GM21381 (cell line): ENCODE data around the gene RNF43.
A peak's percentile ranks its signal among the peaks of the same experiment; 100 is the strongest.

Experiments
- ATAC-seq: cut with Tn5 transposase; IDR thresholded peaks from one replicate; pipeline ENCODE4 v1.9.1; 2021; ENCODE audit warnings: mild to moderate bottlenecking, moderate library complexity; ENCODE audit not compliant: unreplicated experiment

RNF43 gene

GRCh38 chr17:58417300-58418092 lies at the start of gene RNF43:
Gene RNF43, minus strand, starts transcription at chr17:58417534. Its CDS starts 1,957 bp downstream, at chr17:58415577.
- peak; percentile 87 for ATAC-seq

DNA sequence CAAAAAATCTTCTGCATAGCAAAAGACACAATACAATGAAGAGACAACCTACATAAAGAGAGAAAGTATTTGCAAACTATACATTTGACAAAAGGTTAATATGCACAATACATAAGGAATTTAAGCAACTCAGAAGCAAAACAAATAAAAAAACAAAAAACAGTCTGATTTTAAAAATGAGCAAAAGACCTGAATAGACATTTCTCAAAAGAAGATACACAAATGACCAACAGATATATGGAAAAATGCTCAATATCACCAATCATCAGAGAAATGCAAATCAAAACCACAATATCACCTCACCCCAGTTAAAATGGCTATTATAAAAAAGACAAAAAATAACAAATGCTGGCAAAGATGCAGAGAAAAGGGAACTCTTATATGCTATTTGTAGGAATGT lies 38.2 kb upstream of the RNF43 start:
- no peak for ATAC-seq

DNA sequence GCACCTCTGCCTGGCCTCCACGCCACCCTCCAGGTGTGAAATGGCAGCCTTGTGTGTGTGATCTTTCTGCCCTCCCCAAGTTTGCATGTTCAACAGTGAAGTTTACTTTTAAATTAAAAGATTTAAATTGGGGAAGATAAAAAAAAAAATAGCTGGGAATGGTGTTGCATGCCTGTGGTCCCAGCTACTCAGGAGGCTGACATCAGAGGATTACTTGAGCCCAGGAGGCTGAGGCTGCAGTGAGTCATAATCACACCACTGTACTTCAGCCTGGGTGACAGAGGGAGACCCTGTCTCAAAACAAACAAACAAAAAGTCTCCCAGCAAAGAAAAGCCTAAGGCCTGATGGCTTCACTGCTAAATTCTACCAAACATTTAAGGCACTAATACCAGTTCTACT lies 35.4 kb upstream of the RNF43 start:
- no peak for ATAC-seq

- ATAC-seq: no peak
Observed at GRCh38 chr17:58447039-58447975, 30.0 kb upstream of the RNF43 start.

- no peak for ATAC-seq
Observed at GRCh38 chr17:58446086-58446485, 28.8 kb upstream of the RNF43 start.

GRCh38 chr17:58436805-58437239 lies 19.5 kb upstream of the RNF43 start:
- no peak for ATAC-seq

DNA sequence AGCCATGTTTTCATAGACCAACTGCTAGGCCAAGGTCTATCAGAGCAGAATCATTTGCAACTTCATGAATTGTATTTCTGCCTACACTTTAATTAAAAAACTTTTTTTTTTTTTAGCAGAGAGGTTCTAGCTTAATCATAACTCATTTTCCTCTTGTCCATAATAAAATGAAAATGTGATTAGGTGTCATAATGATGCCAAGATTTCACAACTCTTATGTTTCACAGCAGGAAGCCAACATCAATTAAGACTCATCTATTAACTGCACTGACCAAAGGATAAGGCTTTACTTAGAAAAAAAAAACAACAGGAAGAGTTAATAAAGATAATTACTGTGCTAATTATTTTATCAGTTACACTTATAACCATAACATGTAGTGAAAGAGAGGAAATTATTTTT lies 18.9 kb upstream of the RNF43 start:
- ATAC-seq: no peak

GRCh38 chr17:58432806-58433573 lies 15.7 kb upstream of the RNF43 start:
- ATAC-seq: no peak

DNA sequence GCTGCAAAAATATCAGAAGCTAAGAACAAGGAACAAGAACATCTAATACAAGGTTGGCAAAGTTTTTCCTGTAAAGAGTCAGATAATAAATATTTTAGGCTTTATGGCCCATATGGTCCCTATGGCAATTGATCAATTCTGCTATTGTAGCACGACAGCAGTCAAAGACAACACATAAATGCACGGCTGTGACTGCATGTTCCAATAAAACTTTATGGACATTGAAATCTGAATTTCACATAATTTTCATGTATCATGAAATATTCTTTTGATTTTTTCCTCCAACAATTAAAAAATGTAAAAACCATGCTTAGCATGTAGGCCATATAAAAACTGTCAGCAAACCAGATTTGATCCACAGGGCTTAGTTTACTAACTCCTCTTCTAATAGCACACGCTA lies 10.5 kb upstream of the RNF43 start:
- ATAC-seq: no peak

GRCh38 chr17:58421711-58422110 lies 4.4 kb upstream of the RNF43 start:
- no peak for ATAC-seq

DNA sequence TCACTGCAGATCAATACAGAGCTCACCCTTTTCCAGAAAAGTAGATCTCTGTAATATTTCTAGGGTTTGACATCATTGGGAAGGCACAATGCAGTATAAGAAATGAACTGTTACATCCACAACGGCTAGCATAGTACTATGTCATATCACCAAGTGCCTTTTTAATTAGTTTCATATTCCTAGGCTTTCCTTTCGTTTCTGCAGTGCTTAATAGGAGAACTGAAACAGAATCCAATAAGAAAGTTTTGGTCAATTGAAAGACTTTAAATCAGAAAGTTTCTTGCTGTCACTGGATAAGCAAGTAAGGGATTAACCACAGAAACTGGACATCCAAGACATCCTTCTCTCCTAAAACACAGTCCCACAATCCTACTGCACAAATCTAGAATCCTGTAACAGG lies 3.5 kb upstream of the RNF43 start:
- no peak for ATAC-seq

DNA sequence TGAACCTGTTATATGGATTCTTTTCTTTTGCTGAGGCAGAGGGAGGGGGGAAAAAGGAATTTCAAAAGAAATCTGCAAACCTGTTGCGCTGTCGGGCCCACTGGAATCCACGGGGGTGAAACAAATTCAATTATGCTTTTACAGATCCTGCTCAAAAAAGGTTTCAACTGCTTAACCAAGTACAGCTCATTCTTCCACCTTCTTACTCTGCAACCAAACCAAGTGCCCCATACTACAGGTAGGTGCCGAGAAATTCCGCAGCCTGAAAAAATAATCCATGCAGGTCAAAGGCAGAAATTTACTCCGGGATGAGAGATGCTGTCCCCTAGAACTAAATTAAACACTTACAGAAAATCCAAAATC lies 416 bp downstream of the RNF43 start:
- no peak for ATAC-seq

DNA sequence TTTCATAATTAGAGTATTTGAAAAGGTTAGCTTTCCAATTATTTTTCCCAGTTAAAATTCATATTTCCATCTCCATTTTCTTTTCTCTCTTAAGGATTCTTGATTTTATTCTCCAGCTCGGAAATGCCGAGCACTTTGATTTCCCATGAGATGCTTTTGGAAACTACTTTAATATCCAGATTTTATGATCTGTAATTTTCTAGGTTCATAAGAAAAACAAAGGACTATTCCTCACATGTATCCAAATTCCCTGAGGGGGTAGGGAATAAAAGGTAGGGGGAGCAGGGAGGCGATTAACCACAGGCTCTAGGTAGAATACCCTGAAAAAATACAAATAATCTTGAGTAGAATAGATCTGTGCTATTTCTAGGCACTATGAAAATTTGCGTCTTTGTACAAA lies 938 bp downstream of the RNF43 start:
- ATAC-seq: no peak

- ATAC-seq: no peak
Observed at GRCh38 chr17:58415371-58416055, 1.8 kb downstream of the RNF43 start.

- ATAC-seq: no peak
Observed at GRCh38 chr17:58414596-58414997, 2.7 kb downstream of the RNF43 start.

GRCh38 chr17:58413684-58414083 lies 3.6 kb downstream of the RNF43 start:
- ATAC-seq: no peak

DNA sequence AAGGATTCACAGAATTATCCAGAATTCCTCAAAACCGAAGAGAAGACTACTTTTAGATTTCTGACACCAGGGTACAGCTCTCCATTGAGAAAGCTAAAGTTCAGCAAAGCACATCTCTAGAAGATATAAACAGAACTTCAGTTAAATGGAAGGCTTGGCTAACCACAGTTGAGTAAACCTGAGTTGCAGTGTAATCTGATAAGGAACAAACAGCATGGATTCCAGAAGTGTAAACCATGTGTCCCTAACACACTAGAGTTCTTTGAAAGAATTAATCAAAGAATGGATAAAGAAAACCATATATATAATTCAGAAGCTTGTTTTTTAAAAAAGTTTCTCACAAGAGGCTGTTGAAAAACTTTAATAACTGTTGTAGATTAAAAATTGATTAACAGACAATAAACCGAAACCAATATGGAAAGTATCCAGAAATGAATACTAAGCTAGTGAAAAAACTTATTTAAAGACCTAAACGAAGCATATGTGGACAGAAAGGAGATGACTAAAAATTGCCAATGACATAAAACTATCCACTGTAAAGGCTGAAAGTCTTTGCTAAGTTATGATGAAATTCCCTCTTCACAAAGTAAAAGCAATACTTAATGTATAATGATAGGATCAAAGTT lies 4.3 kb downstream of the RNF43 start:
- no peak for ATAC-seq

DNA sequence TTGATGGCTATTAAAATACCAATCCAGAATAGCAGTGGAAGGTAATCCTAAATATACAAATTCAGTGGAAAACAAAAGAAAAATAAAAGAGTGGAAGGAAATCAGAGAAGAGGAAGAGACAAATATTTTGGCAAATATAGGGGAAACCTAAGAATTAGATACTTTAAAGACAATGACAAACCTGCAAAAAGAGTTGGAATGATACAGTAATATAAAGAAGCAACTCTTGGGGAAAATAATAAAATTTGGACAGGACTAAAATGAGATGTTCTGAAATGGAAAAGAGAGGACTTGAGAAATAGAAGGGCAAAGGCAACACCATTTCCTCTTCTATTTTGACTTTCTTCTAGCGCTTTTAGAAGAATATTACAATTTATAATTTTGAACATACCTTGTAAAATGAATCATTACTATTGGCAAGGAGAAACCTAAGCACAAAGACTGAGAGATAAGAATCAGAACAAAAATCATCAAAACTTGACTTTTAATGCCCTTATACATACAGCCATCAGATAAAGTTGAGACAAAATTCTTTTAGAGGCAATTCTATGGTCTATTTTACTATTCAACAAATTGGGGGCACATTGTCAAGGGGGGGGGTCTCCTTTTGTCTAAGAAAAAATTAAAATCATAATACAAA lies 5.2 kb downstream of the RNF43 start:
- no peak for ATAC-seq

- ATAC-seq: no peak
Observed at GRCh38 chr17:58411408-58411894, 5.9 kb downstream of the RNF43 start.
